WTC11 (cell line): ENCODE measurements around the gene RSPH1. TPM values are rescaled to one million over a fixed set of nuclear protein-coding genes. Genes with fewer than 3 reads are reported as not detected.

ENCODE experiments used
- ATAC-seq: fragments of 200-7000 bp; cut with Tn5 transposase; 2 replicates; pipeline ENCODE4 v1.10.0; 2021; ENCODE audit warnings: mild to moderate bottlenecking, moderate library complexity
- CTCF ChIA-PET: fragments of 300-600 bp; sonication (Branson Sonifier 250); formaldehyde crosslinking; loops from one replicate; lab custom pipeline; 2021; ENCODE audit warnings: antibody characterized with exemption; lab: Charles Lee
- POLR2A ChIA-PET: fragments of 350-600 bp; sonication (Branson Sonifier 250); formaldehyde crosslinking; loops from one replicate; lab custom pipeline; 2021; ENCODE audit warnings: antibody characterized with exemption; lab: Charles Lee
- DNase-seq: peaks from one replicate; pipeline ENCODE4 v3.0.0; 2021; ENCODE audit warnings: low spot score
- H3K27ac Mint-ChIP-seq: 2 replicates; pipeline ENCODE4 v1.8.0; 2021; ENCODE audit warnings: mixed read lengths
- H3K27me3 Mint-ChIP-seq: 2 replicates; pipeline ENCODE4 v1.8.0; 2021; ENCODE audit warnings: low read depth, mild to moderate bottlenecking, moderate library complexity, mixed read lengths
- H3K36me3 Mint-ChIP-seq: 2 replicates; pipeline ENCODE4 v1.8.0; 2021; ENCODE audit warnings: mixed read lengths
- H3K4me1 Mint-ChIP-seq: 2 replicates; pipeline ENCODE4 v1.8.0; 2022; ENCODE audit warnings: mixed read lengths
- H3K4me3 Mint-ChIP-seq: 2 replicates; pipeline ENCODE4 v1.8.0; 2021; ENCODE audit warnings: mild to moderate bottlenecking, moderate library complexity, mixed read lengths
- H3K9me3 Mint-ChIP-seq: 2 replicates; pipeline ENCODE4 v1.8.0; 2021; ENCODE audit warnings: mixed read lengths
- E2F4 ChIP-seq: sonication (generic); formaldehyde crosslinking; IDR thresholded peaks from 2 replicates; pipeline ENCODE4 v1.8.1; 2022; ENCODE audit warnings: low read depth, mild to moderate bottlenecking, moderate library complexity, missing genetic modification reagents, borderline replicate concordance
- FOXK1 ChIP-seq: sonication (generic); formaldehyde crosslinking; IDR thresholded peaks from 2 replicates; pipeline ENCODE4 v1.8.0; 2022; ENCODE audit warnings: mild to moderate bottlenecking, moderate library complexity, missing genetic modification reagents
- GRHL2 ChIP-seq: fragments of 250-450 bp; sonication (Bioruptor Pico); IDR thresholded peaks from 2 replicates; pipeline ENCODE4 v1.8.0; 2022; ENCODE audit warnings: mild to moderate bottlenecking, moderate library complexity; ENCODE audit not compliant: insufficient replicate concordance, severe bottlenecking
- GTF2I ChIP-seq: fragments of 250-450 bp; sonication (Bioruptor Pico); conservative IDR thresholded peaks from 2 replicates; pipeline ENCODE4 v1.4.0; 2021; ENCODE audit warnings: mild to moderate bottlenecking
- JAZF1 ChIP-seq: fragments of 250-450 bp; sonication (Bioruptor Pico); IDR thresholded peaks from 2 replicates; pipeline ENCODE4 v1.9.0; 2021; ENCODE audit warnings: moderate library complexity, mild to moderate bottlenecking, inconsistent platforms
- MYBL2 ChIP-seq: sonication (generic); formaldehyde crosslinking; IDR thresholded peaks from 2 replicates; pipeline ENCODE4 v1.8.1; 2023; ENCODE audit warnings: mild to moderate bottlenecking, moderate library complexity, missing genetic modification reagents
- NFE2L1 ChIP-seq: sonication (generic); formaldehyde crosslinking; IDR thresholded peaks from 2 replicates; pipeline ENCODE4 v1.8.1; 2023; ENCODE audit warnings: missing genetic modification reagents
- NR3C1 ChIP-seq: sonication (generic); formaldehyde crosslinking; conservative IDR thresholded peaks from 2 replicates; pipeline ENCODE4 v1.8.1; 2023; ENCODE audit warnings: low read depth, mild to moderate bottlenecking, missing genetic modification reagents
- PRRX2 ChIP-seq: fragments of 250-450 bp; sonication (Bioruptor Pico); IDR thresholded peaks from 2 replicates; pipeline ENCODE4 v1.8.0; 2021; ENCODE audit warnings: mild to moderate bottlenecking
- RELA ChIP-seq: sonication (generic); formaldehyde crosslinking; IDR thresholded peaks from 2 replicates; pipeline ENCODE4 v1.8.1; 2022; ENCODE audit warnings: missing genetic modification reagents, mild to moderate bottlenecking, borderline replicate concordance
- SMAD4 ChIP-seq: sonication (generic); formaldehyde crosslinking; IDR thresholded peaks from 2 replicates; pipeline ENCODE4 v1.8.0; 2022; ENCODE audit warnings: mild to moderate bottlenecking, missing genetic modification reagents
- TCF7 ChIP-seq: sonication (generic); formaldehyde crosslinking; IDR thresholded peaks from 2 replicates; pipeline ENCODE4 v1.8.0; 2022; ENCODE audit warnings: mild to moderate bottlenecking, low read depth, missing genetic modification reagents, moderate library complexity
- TEAD4 ChIP-seq: sonication (generic); formaldehyde crosslinking; IDR thresholded peaks from 2 replicates; pipeline ENCODE4 v1.8.0; 2022; ENCODE audit warnings: mild to moderate bottlenecking, missing genetic modification reagents
- ZBTB21 ChIP-seq: sonication (generic); formaldehyde crosslinking; IDR thresholded peaks from 2 replicates; pipeline ENCODE4 v1.8.1; 2023; ENCODE audit warnings: mild to moderate bottlenecking, missing genetic modification reagents, borderline replicate concordance
- ZNF219 ChIP-seq: sonication (generic); formaldehyde crosslinking; IDR thresholded peaks from 2 replicates; pipeline ENCODE4 v1.8.0; 2023; ENCODE audit warnings: missing genetic modification reagents, mild to moderate bottlenecking, borderline replicate concordance
- ZNF232 ChIP-seq: sonication (generic); formaldehyde crosslinking; IDR thresholded peaks from 2 replicates; pipeline ENCODE4 v1.8.0; 2022; ENCODE audit warnings: mild to moderate bottlenecking, missing genetic modification reagents
- ZNF396 ChIP-seq: fragments of 250-450 bp; sonication (Bioruptor Pico); IDR thresholded peaks from 2 replicates; pipeline ENCODE4 v1.8.0; 2021; ENCODE audit warnings: mild to moderate bottlenecking, moderate library complexity, borderline replicate concordance
- ZNF532 ChIP-seq: fragments of 250-450 bp; sonication (Bioruptor Pico); IDR thresholded peaks from 2 replicates; pipeline ENCODE4 v1.9.0; 2021; ENCODE audit warnings: mild to moderate bottlenecking, borderline replicate concordance
- ZNF671 ChIP-seq: fragments of 250-450 bp; sonication (Bioruptor Pico); IDR thresholded peaks from 2 replicates; pipeline ENCODE4 v1.8.0; 2021; ENCODE audit warnings: mild to moderate bottlenecking
- ZSCAN18 ChIP-seq: fragments of 250-450 bp; sonication (Bioruptor Pico); IDR thresholded peaks from 2 replicates; pipeline ENCODE4 v2.1.2; 2022; ENCODE audit warnings: mild to moderate bottlenecking, moderate library complexity
- total RNA-seq: library from RNA; stranded (reverse); gene quantifications from 3 replicates; pipeline ENCODE4 v1.2.3, GENCODE V29; 2021

The RSPH1 gene
- total RNA-seq, 1 experiment from 2014 or later, result 0.11 TPM

- Mint-ChIP-seq H3K4me3 (no peak overlapping the region), H3K27ac (no peak overlapping the region), H3K4me1 (no peaks in the 10 kb centered on the region), H3K9me3 (no peaks in the 10 kb centered on the region), H3K36me3 (no peaks in the 10 kb centered on the region), H3K27me3 (no peaks in the 10 kb centered on the region; the same call in 1 of the 2 replicates)
- DNase-seq, result no peak
- no peak for ATAC-seq
- TF ChIP-seq SMAD4 (CRISPR knock-in tag) (no peak), RELA (CRISPR knock-in tag) (no peak), E2F4 (CRISPR knock-in tag) (no peak), ZNF232 (CRISPR knock-in tag) (no peak), NR3C1 (CRISPR knock-in tag) (no peak), GRHL2 (CRISPR knock-in tag) (no peak), PRRX2 (no peak), ZSCAN18 (CRISPR knock-in tag) (no peak), FOXK1 (CRISPR knock-in tag) (no peak), ZNF219 (CRISPR knock-in tag) (no peak)
- ChIA-PET POLR2A (no interaction called here), CTCF (interaction anchor here (0.6 kb wide), 1 partner anchor 104 kb away, joined by 8 read pairs; no protein-coding TSS in a partner anchor)
These were observed 52.7 kb downstream of the RSPH1 start for GRCh38 chr21:42443181-42443785.

GRCh38 chr21:42441963-42442362 lies 54.1 kb downstream of the RSPH1 start:
- Mint-ChIP-seq H3K36me3 (no peaks in the 10 kb centered on the region), H3K4me3 (no peak overlapping the region), H3K27me3 (no peaks in the 10 kb centered on the region), H3K9me3 (peaks cover 3% of the 10 kb centered on the region; the same call in 1 of the 2 replicates), H3K27ac (no peak overlapping the region)
- POLR2A ChIA-PET, result no interaction called here
- no peak for DNase-seq
- TF ChIP-seq JAZF1 (CRISPR knock-in tag) (no peak), ZBTB21 (CRISPR knock-in tag) (no peak), NR3C1 (CRISPR knock-in tag) (no peak), GTF2I (CRISPR knock-in tag) (no peak), ZNF396 (no peak), TCF7 (CRISPR knock-in tag) (no peak), ZNF532 (CRISPR knock-in tag) (no peak), TEAD4 (CRISPR knock-in tag) (no peak), MYBL2 (CRISPR knock-in tag) (no peak), ZNF671 (CRISPR knock-in tag) (no peak), NFE2L1 (CRISPR knock-in tag) (no peak)
- TF ChIP-seq, all 79 proteins: peak for 0
- CTCF ChIA-PET, result interaction anchor here (0.6 to 1.1 kb wide), 2 partner anchors 36 to 183 kb away, joined by 3 to 7 read pairs; no protein-coding TSS in a partner anchor
- ATAC-seq, result no peak
- no peaks in the 10 kb centered on the region for H3K4me1 Mint-ChIP-seq
